ENCODE measurements around the gene GPC6.

Gene GPC6

GRCh38 chr13:93819331-93819890 lies 592.8 kb downstream of the GPC6 start:
- Histone ChIP-seq H3K9me3 (ENCODE audit: control insufficient read depth in 2 of 2, low read length in 2 of 2) (no peaks in the 10 kb centered on the region), H3K36me3 (ENCODE audit: control insufficient read depth in 2 of 2, insufficient read depth in 2 of 2, low read length in 2 of 2) (no peaks in the 10 kb centered on the region), H3K9ac (ENCODE audit: low read length in 2 of 2) (no peak overlapping the region), H3K27ac (ENCODE audit: low read length) (no peak overlapping the region), H3K27me3 (ENCODE audit: control insufficient read depth in 1 of 2, insufficient read depth in 2 of 2, low read length in 2 of 2) (no peaks in the 10 kb centered on the region), H3K4me3 (ENCODE audit: low read length in 2 of 2) (no peak overlapping the region), H3K4me1 (ENCODE audit: control insufficient read depth, insufficient read depth, low read length) (no peaks in the 10 kb centered on the region)

- H3K27ac ChIP-seq (ENCODE audit: low read length) = no peak overlapping the region
- H3K27me3 ChIP-seq (ENCODE audit: control insufficient read depth in 1 of 2, insufficient read depth in 2 of 2, low read length in 2 of 2) = no peaks in the 10 kb centered on the region
- H3K4me3 ChIP-seq (ENCODE audit: low read length in 2 of 2) = no peak overlapping the region
- no peaks in the 10 kb centered on the region for H3K9me3 ChIP-seq (ENCODE audit: control insufficient read depth in 2 of 2, low read length in 2 of 2)
- no peak overlapping the region for H3K9ac ChIP-seq (ENCODE audit: low read length in 2 of 2)
- no peaks in the 10 kb centered on the region for H3K36me3 ChIP-seq (ENCODE audit: control insufficient read depth in 2 of 2, insufficient read depth in 2 of 2, low read length in 2 of 2)
- no peaks in the 10 kb centered on the region for H3K4me1 ChIP-seq (ENCODE audit: control insufficient read depth, insufficient read depth, low read length)
Observed at GRCh38 chr13:93824286-93824685, 597.7 kb downstream of the GPC6 start.

GRCh38 chr13:93834051-93834450 lies 607.4 kb downstream of the GPC6 start:
- Histone ChIP-seq H3K9me3 (ENCODE audit: control insufficient read depth in 2 of 2, low read length in 2 of 2) (no peaks in the 10 kb centered on the region), H3K4me3 (ENCODE audit: low read length in 2 of 2) (no peak overlapping the region), H3K27ac (ENCODE audit: low read length) (no peak overlapping the region), H3K9ac (ENCODE audit: low read length in 2 of 2) (no peak overlapping the region), H3K4me1 (ENCODE audit: control insufficient read depth, insufficient read depth, low read length) (no peaks in the 10 kb centered on the region), H3K36me3 (ENCODE audit: control insufficient read depth in 2 of 2, insufficient read depth in 2 of 2, low read length in 2 of 2) (no peaks in the 10 kb centered on the region), H3K27me3 (ENCODE audit: control insufficient read depth in 1 of 2, insufficient read depth in 2 of 2, low read length in 2 of 2) (no peaks in the 10 kb centered on the region)

- no peaks in the 10 kb centered on the region for H3K27me3 ChIP-seq (ENCODE audit: control insufficient read depth in 1 of 2, insufficient read depth in 2 of 2, low read length in 2 of 2)
- no peak overlapping the region for H3K27ac ChIP-seq (ENCODE audit: low read length)
Observed at GRCh38 chr13:93843082-93843481, 616.5 kb downstream of the GPC6 start.

GRCh38 chr13:93847162-93847561 lies 620.6 kb downstream of the GPC6 start:
- Histone ChIP-seq H3K27ac (ENCODE audit: low read length) (no peak overlapping the region), H3K4me1 (ENCODE audit: control insufficient read depth, insufficient read depth, low read length) (no peaks in the 10 kb centered on the region), H3K4me3 (ENCODE audit: low read length in 2 of 2) (no peak overlapping the region), H3K9me3 (ENCODE audit: control insufficient read depth in 2 of 2, low read length in 2 of 2) (no peaks in the 10 kb centered on the region), H3K36me3 (ENCODE audit: control insufficient read depth in 2 of 2, insufficient read depth in 2 of 2, low read length in 2 of 2) (no peaks in the 10 kb centered on the region), H3K27me3 (ENCODE audit: control insufficient read depth in 1 of 2, insufficient read depth in 2 of 2, low read length in 2 of 2) (no peaks in the 10 kb centered on the region), H3K9ac (ENCODE audit: low read length in 2 of 2) (no peak overlapping the region)

More at GRCh38 chr13:93843082-93843481, 616.5 kb downstream of the GPC6 start:
- Histone ChIP-seq H3K36me3 (ENCODE audit: control insufficient read depth in 2 of 2, insufficient read depth in 2 of 2, low read length in 2 of 2) (no peaks in the 10 kb centered on the region), H3K4me3 (ENCODE audit: low read length in 2 of 2) (no peak overlapping the region), H3K9ac (ENCODE audit: low read length in 2 of 2) (no peak overlapping the region), H3K9me3 (ENCODE audit: control insufficient read depth in 2 of 2, low read length in 2 of 2) (no peaks in the 10 kb centered on the region), H3K4me1 (ENCODE audit: control insufficient read depth, insufficient read depth, low read length) (no peaks in the 10 kb centered on the region)

- no peak overlapping the region for H3K27ac ChIP-seq (ENCODE audit: low read length)
- no peaks in the 10 kb centered on the region for H3K36me3 ChIP-seq (ENCODE audit: control insufficient read depth in 2 of 2, insufficient read depth in 2 of 2, low read length in 2 of 2)
- no peaks in the 10 kb centered on the region for H3K4me1 ChIP-seq (ENCODE audit: control insufficient read depth, insufficient read depth, low read length)
- H3K27me3 ChIP-seq (ENCODE audit: control insufficient read depth in 1 of 2, insufficient read depth in 2 of 2, low read length in 2 of 2) = no peaks in the 10 kb centered on the region
- H3K4me3 ChIP-seq (ENCODE audit: low read length in 2 of 2) = no peak overlapping the region
- H3K9me3 ChIP-seq (ENCODE audit: control insufficient read depth in 2 of 2, low read length in 2 of 2) = no peaks in the 10 kb centered on the region
- no peak overlapping the region for H3K9ac ChIP-seq (ENCODE audit: low read length in 2 of 2)
Observed at GRCh38 chr13:93848247-93848646, 621.6 kb downstream of the GPC6 start.

GRCh38 chr13:93851236-93851635 lies 624.6 kb downstream of the GPC6 start:
- Histone ChIP-seq H3K9ac (ENCODE audit: low read length in 2 of 2) (no peak overlapping the region), H3K27ac (ENCODE audit: low read length) (no peak overlapping the region), H3K4me1 (ENCODE audit: control insufficient read depth, insufficient read depth, low read length) (no peaks in the 10 kb centered on the region), H3K36me3 (ENCODE audit: control insufficient read depth in 2 of 2, insufficient read depth in 2 of 2, low read length in 2 of 2) (no peaks in the 10 kb centered on the region), H3K27me3 (ENCODE audit: control insufficient read depth in 1 of 2, insufficient read depth in 2 of 2, low read length in 2 of 2) (no peaks in the 10 kb centered on the region), H3K4me3 (ENCODE audit: low read length in 2 of 2) (no peak overlapping the region), H3K9me3 (ENCODE audit: control insufficient read depth in 2 of 2, low read length in 2 of 2) (no peaks in the 10 kb centered on the region)

GRCh38 chr13:93853912-93854311 lies 627.3 kb downstream of the GPC6 start:
- Histone ChIP-seq H3K9ac (ENCODE audit: low read length in 2 of 2) (no peak overlapping the region), H3K27ac (ENCODE audit: low read length) (no peak overlapping the region), H3K4me3 (ENCODE audit: low read length in 2 of 2) (no peak overlapping the region)

GRCh38 chr13:93857126-93857525 lies 630.5 kb downstream of the GPC6 start:
- Histone ChIP-seq H3K4me1 (ENCODE audit: control insufficient read depth, insufficient read depth, low read length) (no peaks in the 10 kb centered on the region), H3K27me3 (ENCODE audit: control insufficient read depth in 1 of 2, insufficient read depth in 2 of 2, low read length in 2 of 2) (no peaks in the 10 kb centered on the region), H3K27ac (ENCODE audit: low read length) (no peak overlapping the region), H3K9ac (ENCODE audit: low read length in 2 of 2) (no peak overlapping the region), H3K9me3 (ENCODE audit: control insufficient read depth in 2 of 2, low read length in 2 of 2) (no peaks in the 10 kb centered on the region), H3K36me3 (ENCODE audit: control insufficient read depth in 2 of 2, insufficient read depth in 2 of 2, low read length in 2 of 2) (no peaks in the 10 kb centered on the region), H3K4me3 (ENCODE audit: low read length in 2 of 2) (no peak overlapping the region)

More at GRCh38 chr13:93853912-93854311, 627.3 kb downstream of the GPC6 start:
- no peaks in the 10 kb centered on the region for H3K27me3 ChIP-seq (ENCODE audit: control insufficient read depth in 1 of 2, insufficient read depth in 2 of 2, low read length in 2 of 2)
- H3K4me1 ChIP-seq (ENCODE audit: control insufficient read depth, insufficient read depth, low read length) = no peaks in the 10 kb centered on the region
- no peaks in the 10 kb centered on the region for H3K36me3 ChIP-seq (ENCODE audit: control insufficient read depth in 2 of 2, insufficient read depth in 2 of 2, low read length in 2 of 2)
- H3K9me3 ChIP-seq (ENCODE audit: control insufficient read depth in 2 of 2, low read length in 2 of 2) = no peaks in the 10 kb centered on the region

- no peaks in the 10 kb centered on the region for H3K9me3 ChIP-seq (ENCODE audit: control insufficient read depth in 2 of 2, low read length in 2 of 2)
- no peaks in the 10 kb centered on the region for H3K36me3 ChIP-seq (ENCODE audit: control insufficient read depth in 2 of 2, insufficient read depth in 2 of 2, low read length in 2 of 2)
- no peaks in the 10 kb centered on the region for H3K27me3 ChIP-seq (ENCODE audit: control insufficient read depth in 1 of 2, insufficient read depth in 2 of 2, low read length in 2 of 2)
- no peak overlapping the region for H3K27ac ChIP-seq (ENCODE audit: low read length)
- H3K4me3 ChIP-seq (ENCODE audit: low read length in 2 of 2) = no peak overlapping the region
- no peaks in the 10 kb centered on the region for H3K4me1 ChIP-seq (ENCODE audit: control insufficient read depth, insufficient read depth, low read length)
- H3K9ac ChIP-seq (ENCODE audit: low read length in 2 of 2) = no peak overlapping the region
Observed at GRCh38 chr13:93859716-93860115, 633.1 kb downstream of the GPC6 start.

GRCh38 chr13:93861818-93862217 lies 635.2 kb downstream of the GPC6 start:
- Histone ChIP-seq H3K9ac (ENCODE audit: low read length in 2 of 2) (no peak overlapping the region), H3K27me3 (ENCODE audit: control insufficient read depth in 1 of 2, insufficient read depth in 2 of 2, low read length in 2 of 2) (no peaks in the 10 kb centered on the region), H3K27ac (ENCODE audit: low read length) (no peak overlapping the region), H3K4me3 (ENCODE audit: low read length in 2 of 2) (no peak overlapping the region), H3K9me3 (ENCODE audit: control insufficient read depth in 2 of 2, low read length in 2 of 2) (no peaks in the 10 kb centered on the region), H3K4me1 (ENCODE audit: control insufficient read depth, insufficient read depth, low read length) (no peaks in the 10 kb centered on the region), H3K36me3 (ENCODE audit: control insufficient read depth in 2 of 2, insufficient read depth in 2 of 2, low read length in 2 of 2) (no peaks in the 10 kb centered on the region)
